Activated T-helper 9 cell treated with anti-CD3 and anti-CD28 coated beads, Interleukin-2, amount 50 U/mL, for 16 hours (primary cell): Measurements from ENCODE around the gene HORMAD1.
"Not testable (repeated sequence)": the region's sequence is repeated elsewhere in the genome, so short reads cannot be mapped to it uniquely, and the experiment has no call there.

Experiments used
- DNase-seq: peaks from one replicate; pipeline ENCODE4 v3.0.0-alpha.2; 2020; ENCODE audit warnings: low read depth

HORMAD1 gene, protein sequence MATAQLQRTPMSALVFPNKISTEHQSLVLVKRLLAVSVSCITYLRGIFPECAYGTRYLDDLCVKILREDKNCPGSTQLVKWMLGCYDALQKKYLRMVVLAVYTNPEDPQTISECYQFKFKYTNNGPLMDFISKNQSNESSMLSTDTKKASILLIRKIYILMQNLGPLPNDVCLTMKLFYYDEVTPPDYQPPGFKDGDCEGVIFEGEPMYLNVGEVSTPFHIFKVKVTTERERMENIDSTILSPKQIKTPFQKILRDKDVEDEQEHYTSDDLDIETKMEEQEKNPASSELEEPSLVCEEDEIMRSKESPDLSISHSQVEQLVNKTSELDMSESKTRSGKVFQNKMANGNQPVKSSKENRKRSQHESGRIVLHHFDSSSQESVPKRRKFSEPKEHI

DNA sequence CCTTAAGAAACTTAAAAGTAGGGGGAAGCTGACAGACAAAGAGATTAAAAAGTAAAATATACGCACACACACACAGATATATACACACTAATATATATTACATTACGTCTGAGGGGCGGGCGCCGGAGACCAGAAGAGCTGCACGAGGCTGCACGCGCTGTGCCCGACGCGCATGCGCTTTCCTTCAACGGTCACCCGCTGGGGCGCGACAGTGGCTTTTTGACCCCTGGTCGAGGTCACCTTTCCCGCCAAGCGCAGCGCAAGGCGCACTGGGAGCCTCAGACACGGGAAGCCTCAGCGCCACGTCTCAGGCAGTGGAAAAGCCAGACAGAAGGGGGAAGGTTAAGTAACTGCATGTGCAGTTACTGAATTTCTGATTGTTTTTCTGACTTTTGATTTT is at the start of gene HORMAD1:
TSS of gene HORMAD1 (minus strand) at position 193 of the 400 bp plus-strand sequence. CDS start 1,390 bp downstream, outside the sequence.
- DNase-seq: no peak

DNA sequence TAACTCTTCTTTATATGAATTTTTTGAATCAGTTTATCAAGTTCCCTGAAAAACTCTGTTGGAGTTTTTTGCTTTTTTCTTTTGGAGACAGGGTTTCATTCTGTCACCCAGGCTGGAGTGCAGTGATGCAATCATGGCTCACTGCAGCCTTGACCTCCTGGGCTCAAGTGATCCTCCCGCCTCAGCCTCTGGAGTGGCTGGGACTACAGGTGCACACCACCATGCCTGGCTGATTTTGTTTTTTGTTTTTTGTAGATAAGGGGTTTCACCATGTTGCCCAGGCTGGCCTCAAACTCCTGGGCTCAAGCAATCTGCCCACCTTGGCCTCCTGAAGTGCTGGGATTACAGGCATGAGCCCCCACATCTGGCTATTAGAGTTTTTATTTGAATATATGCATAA is 47.0 kb upstream of the HORMAD1 start:
- not testable (repeated sequence) for DNase-seq

DNA sequence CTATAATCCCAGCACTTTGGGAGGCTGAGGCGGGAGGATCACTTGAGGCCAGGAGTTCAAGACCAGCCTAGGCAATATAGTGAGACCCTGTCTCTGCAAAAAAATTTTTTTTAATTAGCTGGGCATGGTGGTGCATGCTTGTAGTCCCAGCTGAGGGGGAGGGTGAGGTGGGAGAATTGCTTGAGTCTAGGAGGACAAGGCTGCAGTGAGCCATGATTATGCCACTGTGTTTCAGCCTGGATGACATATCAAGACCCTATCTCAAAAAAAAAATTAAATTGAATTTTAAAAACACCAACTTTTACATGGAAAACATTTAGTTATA is 45.2 kb upstream of the HORMAD1 start:
- DNase-seq: not testable (repeated sequence)

DNA sequence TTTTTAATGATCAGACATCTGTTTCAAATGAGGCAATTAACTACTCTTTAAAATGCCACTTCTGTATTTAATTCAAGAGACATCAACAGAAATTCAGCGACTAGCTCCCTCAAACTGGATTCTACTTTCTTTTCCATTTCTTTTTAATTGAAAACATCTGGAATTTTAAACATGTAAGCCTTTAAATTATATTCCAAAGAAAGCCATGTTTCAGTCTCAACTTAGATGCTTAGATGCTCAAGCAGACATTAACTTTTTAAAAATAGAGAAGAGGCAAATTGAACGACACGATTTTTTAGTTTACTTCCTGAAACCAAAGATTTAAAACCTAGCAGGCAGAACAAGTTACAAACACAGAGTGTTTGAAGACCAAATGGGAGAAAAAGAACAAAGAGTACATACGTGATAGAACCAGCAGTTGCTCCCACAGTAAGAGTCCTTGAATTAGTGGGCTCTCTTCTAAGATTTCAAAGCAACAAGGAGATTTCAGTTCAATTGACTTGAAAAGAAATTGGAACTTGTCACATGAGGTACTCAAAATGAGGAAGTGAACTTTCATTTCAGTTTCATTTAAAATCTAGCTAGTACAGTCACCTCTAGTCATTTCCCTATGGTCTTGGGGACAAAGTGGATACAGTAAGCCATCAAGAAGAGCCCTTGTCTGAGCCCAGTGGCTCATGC is 44.7 kb upstream of the HORMAD1 start, which contains the start of gene CTSS:
TSS of gene CTSS (minus strand) at position 483 of the 681 bp plus-strand sequence. CDS start 1,015 bp downstream, outside the sequence.
- DNase-seq: no peak

DNA sequence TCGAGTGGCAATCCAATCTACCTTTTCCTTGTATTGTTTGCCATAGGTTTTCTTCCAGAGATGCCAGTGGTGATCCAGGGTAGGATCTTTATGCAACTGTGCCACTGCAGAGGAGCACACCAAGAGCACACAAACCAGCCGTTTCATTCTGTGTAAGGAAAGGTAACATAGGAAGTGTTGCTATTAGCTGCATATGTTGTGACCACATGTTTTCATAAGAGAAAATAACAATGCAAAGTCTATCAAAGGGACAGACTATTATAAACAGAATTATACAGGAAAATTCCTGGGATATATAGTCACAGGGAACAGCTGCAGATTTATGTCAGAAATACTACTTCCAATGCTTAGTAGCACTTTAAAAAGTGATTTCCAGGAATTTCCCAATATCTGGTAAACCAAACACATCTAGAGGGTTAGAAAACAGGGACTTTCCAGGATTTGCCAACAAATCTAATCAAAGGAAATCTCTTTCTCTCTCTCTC is 44.0 kb upstream of the HORMAD1 start:
- no peak for DNase-seq

DNA sequence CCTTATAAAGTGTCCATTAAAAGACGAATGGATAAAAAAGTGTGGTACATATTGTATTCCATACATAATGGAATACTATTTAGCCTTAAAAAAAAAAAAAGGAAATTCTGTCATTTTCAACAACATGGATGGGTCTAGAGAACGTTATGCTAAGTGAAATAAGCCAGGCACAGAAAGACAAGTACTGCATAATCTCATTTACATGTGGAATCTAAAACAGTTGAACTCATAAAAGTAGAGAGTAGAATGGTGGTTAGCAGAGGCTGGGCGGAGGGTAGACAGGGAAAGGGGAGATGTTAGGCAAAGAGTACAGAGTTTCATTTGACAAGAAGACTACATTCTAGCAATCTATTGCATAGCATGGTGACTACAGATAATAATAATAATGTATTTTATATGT is 42.3 kb upstream of the HORMAD1 start:
- no peak for DNase-seq

DNA sequence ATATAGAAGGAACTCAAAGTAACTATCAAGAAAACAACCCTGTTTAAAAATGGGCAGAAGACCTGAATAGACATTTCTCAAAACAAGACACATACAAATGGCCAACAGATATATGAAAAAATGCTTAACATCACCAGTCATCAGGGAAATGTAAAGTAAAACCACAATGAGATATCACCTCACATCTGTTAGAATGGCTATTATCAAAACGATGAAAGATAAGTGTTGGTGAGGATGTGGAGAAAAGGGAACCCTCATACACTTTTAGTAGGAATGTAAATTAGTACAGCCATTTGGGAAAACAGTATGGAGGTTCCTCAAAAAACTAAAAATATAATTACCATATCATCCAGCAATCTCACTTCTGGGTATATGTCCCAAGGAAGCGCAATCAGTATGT is 41.9 kb upstream of the HORMAD1 start:
- no peak for DNase-seq

DNA sequence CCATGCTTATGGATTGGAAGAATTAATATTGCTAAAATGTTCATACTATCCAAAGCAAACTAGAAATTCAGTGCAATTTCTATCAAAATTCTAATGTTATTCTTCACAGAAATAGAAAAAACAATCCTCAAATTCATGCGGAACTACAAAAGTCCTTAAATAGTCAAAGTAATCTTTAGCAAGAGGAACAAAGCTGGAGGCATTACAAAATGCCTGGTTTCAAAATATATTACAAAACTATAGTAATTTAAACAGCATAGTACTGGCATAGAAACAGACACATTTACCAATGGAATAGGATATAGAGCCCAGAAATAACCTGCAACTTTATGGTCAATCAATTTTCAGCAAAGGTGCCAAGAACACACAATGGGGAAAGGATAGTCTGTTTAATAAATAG is 41.1 kb upstream of the HORMAD1 start:
- DNase-seq: no peak

DNA sequence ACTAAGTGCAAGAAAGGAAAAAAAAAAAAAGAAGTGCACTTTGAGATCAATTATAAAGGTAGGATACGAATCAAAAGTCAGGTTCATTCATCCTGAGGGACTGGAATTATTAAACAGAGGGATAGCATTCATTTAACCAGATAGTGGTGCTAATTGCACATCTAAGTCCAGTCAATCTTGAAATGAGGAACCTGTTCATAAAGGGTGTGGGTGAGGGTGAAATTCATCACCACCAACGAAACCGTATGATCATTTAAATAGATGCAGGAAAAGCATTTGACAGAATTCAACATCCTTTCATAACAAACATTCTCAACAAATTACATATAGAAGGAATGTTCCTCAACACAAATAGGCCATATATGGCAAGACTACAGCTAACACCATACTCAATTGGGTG is 39.3 kb upstream of the HORMAD1 start:
- no peak for DNase-seq

DNA sequence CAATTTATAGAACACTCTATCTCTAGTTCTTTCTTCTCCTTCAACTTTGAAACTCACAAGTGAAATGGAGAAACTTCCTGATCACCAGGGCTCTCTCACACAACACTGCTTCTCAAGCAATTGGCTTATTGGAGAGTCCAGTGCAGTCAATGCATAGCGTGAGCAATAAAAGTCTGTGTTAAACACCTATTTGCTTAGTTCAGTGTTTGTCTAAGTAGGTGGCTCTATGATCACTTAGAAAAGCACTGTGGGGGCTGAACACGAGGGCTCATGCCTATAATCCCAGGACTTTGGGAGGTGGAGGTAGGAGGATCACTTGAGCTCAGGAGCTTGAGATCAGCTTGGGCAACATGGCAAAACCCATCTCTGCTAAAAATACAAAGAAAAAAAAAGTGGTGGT is 32.7 kb upstream of the HORMAD1 start:
- no peak for DNase-seq

DNA sequence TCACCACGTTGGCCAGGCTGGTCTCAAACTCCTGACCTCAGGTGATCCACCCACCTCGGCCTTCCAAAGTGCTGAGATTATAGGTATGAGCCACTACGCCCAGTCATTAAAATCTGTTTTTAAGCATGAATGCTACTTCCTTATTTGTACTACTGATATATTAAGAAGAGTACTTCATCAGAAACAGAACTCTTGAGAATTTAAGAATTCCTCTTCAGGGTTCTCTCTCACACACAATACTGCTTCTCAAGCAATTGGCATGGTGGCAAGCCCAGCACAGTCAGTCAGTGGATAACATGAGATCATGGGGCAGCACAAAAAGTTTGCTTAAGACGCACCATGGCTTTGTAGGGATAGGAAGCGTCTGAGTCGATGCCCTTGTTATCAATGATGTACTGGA is 30.7 kb upstream of the HORMAD1 start:
- no peak for DNase-seq

DNA sequence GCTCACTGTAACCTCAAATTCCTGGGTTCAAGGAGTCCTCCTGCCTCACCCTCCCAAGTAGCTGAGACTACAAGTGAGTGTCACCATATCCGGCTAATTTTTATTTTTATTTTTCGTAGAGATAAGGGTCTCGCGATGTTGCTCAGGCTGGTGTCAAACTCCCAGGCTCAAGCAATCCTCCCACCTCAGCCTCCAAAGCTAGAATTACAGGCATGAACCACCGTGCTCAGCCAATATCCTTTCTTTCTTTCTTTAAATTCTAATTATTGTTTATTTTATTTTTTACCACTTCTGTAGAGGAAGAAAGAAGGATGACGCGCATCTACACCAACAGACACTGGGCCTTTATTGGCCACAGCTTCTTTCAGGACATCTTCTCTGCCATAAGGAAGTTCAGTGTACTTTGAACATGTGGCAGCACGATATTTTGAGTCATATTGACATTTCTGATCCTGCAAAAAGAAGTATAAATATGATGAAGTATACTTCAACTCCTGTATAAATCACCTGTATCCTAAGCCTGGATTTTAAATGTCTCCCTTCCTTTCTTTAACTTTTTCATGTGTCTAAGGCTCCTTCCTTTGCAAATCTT is 29.1 kb upstream of the HORMAD1 start:
- DNase-seq: no peak

DNA sequence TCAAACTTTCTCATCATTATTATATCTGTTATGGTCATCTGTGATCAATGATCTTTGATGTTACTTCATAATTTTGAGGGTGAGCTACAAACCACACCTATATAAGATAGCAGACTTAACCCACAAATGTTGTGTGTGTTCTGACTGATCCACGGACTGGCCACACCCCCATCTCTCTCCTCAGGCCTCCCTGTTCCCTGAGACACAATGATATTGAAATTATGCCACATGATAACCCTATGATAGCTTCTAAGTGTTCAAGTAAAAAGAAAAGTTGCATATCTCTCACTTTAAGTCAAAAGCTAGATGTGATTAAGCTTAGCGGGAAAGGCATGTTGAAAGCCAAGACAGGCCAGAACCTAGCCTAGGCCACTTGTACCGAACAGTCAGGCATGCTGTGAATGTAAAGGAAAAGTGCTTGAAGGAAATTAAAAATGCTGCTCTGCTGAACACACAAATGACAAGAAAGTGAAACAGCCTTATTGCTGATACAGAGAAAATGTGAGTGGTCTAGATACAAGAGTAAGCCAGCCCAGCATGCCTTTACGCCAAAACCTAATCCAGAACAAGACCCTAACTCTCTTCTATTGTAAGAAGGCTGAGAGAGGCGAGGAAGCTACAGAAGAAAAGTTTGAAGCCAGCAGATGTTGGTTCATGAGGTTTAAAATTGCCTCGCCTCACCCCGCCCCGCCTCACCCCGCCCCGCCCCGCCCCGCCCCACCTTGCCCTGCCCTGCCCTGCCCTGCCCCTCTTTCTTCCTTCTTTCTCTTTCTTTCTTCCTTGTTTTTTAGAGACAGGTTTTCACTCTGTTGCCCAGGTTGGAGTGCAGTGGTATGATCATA is 28.4 kb upstream of the HORMAD1 start:
- DNase-seq: no peak

DNA sequence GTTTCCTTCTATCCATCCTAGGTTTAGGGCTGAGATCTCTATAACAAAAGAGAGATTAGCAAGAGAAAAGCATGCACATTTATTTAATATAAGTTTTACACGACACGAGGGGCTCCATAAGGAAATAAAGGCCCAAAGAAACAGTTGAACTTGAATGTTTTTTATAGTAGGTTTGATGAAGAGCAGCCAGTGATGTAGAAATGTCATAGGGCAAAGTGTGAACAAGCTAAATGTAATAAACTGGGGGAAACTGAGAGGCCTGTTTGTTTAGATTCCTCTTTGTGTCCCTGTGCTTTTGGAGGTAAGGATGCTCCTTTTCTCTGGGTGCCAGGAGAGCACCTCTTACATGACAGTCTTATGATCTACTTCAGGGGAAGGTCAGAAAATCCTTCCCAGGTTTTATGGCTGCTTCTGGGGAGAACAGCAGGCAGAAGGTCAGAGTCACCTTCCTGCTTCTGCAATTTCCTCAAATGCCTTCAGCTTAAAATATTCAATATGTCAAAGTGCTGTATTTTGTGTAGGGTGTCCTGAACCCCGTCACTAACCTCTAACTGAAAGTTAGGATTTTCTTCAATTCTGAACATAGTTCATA is 9.5 kb upstream of the HORMAD1 start:
- no peak for DNase-seq

DNA sequence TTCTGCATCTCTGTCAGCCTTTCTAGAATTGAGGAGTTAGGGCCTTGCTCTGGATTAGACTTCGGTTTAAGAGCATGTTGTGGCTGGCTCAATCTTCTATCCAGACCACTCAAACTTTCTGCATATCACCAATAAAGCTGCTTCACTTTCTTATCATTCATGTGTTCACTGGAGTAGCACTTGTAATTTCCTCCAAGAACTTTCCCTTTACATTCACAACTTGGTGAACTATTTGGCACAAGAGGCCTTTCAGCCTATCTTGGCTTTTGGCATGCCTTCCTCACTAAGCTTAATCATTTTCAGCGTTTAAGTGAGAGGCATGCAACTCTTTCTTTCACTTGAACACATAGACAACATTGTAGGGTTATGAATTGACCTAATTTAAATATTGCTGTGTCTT is 3.6 kb upstream of the HORMAD1 start:
- DNase-seq: no peak

DNA sequence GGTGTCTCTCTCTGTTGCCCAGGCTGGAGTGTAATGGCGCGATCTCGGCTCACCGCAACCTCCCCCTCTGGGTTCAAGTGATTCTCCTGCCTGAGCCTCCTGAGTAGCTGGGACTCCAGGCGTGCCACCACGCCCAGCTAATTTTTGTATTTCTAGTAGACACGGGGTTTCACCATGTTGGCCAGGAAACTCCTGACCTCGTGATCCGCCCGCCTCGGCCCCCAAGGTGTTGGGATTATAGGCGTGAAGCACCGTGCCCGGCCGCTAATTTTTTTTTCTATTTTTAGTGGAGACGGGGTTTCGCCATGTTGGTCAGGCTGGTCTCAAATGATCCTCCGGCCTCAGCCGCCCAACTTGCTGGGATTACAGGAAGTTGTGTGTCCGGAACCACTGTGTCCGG is 597 bp downstream of the HORMAD1 start:
- no peak for DNase-seq

DNA sequence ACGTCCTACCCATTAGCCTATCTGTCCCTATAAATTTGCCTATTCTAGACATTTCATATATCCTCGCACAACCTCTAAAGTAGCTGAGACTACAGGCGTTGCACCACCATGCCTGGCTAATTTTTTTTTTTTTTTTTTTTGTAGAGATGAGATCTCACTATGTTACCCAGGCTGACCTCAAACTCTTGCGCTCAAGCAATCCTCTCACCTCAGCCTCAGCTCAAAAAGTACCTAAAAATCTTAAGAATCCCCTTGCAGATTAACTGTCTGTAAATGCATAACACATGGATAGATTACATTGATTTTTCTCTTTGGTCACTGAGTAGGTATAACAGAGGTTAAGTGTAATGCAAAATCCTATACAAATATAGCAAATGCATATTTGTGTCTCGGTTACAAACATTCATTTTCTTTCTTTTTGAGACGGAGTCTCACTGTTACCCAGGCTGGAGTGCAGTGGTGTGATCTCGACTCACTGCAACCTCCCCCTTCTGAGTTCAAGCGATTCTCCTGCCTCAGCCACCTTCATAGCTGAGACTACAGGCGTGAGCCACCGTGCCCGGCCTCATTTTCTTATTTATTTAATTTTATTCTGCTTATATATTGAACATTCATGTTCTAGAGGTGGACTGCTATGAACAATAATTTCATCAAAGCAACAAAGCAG is 2.3 kb downstream of the HORMAD1 start:
- DNase-seq: no peak

DNA sequence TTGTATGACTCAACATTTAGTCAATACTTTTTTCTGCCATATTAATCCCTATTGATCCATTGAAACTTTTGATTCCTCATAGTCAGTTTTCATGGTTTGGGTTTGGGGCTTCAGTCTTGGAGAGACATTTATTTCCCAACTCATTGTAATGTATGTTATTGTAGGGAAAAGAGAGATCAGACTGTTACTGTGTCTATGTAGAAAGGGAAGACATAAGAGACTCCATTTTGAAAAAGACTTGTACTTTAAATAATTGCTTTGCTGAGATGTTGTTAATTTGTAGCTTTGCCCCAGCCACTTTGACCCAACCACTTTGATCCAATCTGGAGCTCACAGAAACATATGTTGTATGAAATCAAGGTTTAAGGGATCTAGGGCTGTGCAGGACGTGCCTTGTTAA is 11.7 kb downstream of the HORMAD1 start:
- DNase-seq: not testable (repeated sequence)

DNA sequence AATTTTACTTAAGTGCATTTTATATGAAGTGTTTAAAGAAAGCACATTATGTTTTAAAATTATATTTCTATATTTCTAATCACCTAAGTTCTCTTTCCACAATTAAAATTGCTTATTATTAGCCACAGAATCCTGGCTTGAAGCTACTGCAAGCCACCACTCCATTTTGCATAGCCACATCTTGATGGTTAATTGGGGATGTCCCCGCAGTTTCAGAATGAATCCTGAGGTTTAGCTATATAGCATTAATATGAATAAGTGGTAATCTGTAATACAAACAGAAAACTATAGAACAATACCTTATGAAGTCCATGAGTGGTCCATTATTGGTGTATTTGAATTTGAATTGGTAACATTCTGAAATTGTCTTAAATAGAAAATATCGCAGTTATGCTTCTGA is 12.1 kb downstream of the HORMAD1 start:
- DNase-seq: no peak

DNA sequence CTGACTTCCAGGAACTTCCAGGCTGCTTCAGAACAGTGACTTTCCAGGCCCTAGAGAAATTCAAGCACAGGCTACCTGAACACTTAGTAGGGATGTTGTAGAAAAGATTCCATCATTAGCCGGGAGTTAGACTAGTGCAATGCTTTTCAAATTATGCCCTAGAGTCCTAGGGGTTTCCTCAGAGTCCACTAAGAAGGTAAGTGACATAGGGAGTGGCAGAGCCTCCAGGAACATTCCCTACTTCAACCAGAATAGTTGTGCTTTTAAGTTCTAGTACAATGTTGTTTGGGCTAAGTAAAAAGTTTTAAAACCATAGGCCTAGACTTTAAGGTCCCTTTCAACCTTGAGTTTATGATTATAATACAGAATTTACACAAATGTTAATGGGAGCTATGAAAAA is 14.6 kb downstream of the HORMAD1 start:
- DNase-seq: no peak

DNA sequence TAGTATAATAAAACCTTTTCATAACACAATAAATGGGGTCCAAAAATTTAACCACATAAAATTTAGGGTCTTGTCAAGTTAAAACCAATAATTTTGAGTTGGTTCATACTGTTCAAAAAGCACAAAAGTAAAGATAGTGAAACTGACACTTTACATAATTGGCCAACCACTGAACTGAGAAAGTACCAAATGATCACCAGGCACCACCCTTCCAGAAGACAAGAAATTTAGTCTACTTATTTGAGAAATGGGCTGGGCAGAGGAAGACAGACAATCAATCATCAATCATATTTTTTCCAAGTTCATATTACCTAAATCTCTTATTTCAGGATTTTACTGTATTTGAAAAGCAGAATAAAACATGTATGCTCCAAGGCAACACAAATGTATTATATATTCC is 17.3 kb downstream of the HORMAD1 start:
- DNase-seq: no peak
